ENCODE measurements around the gene NUDT9. TPM values are rescaled to one million over a fixed set of nuclear protein-coding genes. Genes with fewer than 3 reads are reported as not detected.

Gene NUDT9
- total and polyA plus RNA-seq, 8 donors: 22.1 to 64.4 (median 30.3) TPM

DNA sequence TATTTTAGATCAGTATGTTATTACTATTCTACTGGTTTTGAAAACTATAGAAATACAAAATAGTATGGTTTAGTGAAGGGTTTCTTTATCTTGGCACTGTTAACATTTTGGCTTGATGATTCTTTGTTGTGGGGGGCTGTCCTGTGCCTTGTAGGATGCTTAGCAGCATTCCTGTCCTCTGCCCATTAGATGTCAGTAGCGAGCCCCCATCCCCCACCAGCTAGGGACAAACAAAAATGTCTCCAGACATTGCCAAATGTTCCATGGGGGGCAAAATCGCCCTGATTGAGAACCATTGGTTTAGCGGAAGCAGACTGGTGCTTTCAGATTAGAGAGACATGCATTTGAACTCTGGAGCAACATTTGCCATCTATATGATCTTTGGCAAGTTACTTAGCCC is 83.5 kb downstream of the NUDT9 start:
- intact Hi-C loops (cut with DNase I): no loop called here
- Histone ChIP-seq H3K36me3 (no peaks in the 10 kb centered on the region), H3K4me3 (no peak overlapping the region), H3K27me3 (no peaks in the 10 kb centered on the region), H3K4me1 (peaks cover 0 to 7% (median 0%) of the 10 kb centered on the region in 3 donors), H3K9me3 (no peaks in the 10 kb centered on the region), H3K27ac (no peak overlapping the region)
- ATAC-seq: no peak
- 64 to 71% methylated on average over 3 of the region's 3 CpGs for WGBS, 2 donors
- FAIRE-seq: no peak
- TF ChIP-seq, protein P1, sequence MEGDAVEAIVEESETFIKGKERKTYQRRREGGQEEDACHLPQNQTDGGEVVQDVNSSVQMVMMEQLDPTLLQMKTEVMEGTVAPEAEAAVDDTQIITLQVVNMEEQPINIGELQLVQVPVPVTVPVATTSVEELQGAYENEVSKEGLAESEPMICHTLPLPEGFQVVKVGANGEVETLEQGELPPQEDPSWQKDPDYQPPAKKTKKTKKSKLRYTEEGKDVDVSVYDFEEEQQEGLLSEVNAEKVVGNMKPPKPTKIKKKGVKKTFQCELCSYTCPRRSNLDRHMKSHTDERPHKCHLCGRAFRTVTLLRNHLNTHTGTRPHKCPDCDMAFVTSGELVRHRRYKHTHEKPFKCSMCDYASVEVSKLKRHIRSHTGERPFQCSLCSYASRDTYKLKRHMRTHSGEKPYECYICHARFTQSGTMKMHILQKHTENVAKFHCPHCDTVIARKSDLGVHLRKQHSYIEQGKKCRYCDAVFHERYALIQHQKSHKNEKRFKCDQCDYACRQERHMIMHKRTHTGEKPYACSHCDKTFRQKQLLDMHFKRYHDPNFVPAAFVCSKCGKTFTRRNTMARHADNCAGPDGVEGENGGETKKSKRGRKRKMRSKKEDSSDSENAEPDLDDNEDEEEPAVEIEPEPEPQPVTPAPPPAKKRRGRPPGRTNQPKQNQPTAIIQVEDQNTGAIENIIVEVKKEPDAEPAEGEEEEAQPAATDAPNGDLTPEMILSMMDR (IDR thresholded peaks at IDR 0.05): no peak
- no peak for DNase-seq

DNA sequence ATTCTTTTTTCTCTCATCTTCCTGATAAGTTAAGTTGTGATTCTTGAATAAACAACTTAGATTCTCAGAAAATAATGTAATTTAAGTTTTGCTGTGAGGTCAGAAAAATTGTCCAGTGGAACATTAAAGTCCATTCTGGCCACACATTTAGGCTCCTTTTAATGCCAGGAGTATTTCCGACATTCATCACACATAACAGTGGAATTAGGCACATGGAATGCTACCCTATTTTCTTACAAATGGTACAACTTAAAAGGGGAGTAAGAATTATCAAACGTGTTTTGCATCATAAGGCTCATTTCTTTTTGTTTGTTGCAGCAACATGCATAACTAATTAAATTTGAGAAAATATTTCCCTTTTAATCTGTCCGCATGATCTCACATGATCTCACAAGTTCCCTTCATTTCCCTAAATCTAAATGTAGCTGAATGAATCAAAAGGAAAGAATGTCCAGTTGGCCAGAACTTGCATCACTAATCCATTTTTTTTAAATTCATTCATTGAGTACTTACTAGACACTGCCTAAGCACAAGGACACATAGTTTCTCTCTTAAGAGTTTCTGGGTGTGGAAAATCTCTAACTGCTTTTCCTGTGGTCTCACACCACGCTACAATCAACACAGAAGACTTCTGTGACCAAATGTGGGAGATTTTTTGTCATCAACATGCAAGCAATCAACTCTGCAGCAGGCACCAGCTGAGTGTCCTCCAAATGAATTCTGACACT is 84.8 kb downstream of the NUDT9 start:
- Histone ChIP-seq H3K27ac (peak overlapping the region in 1 of 4 donors; percentile 12), H3K4me1 (peaks cover 0 to 5% (median 0%) of the 10 kb centered on the region in 3 donors), H3K9me3 (no peaks in the 10 kb centered on the region), H3K4me3 (no peak overlapping the region), H3K27me3 (no peaks in the 10 kb centered on the region), H3K36me3 (no peaks in the 10 kb centered on the region)
- WGBS, 2 donors: 61 to 72% methylated on average over 4 of the region's 4 CpGs
- FAIRE-seq (no peak), ATAC-seq (peak in 2 of 4 donors; percentile 43 to 49), DNase-seq (no peak)
- TF ChIP-seq, protein P1 (IDR thresholded peaks at IDR 0.05): no peak
- intact Hi-C loops (cut with DNase I): no loop called here

Other genes with a start within 250 kb of the NUDT9 start
- 1 to 10 TPM; 4.0 to 9.8 (median 6.0) TPM for gene KLHL8, start 202.0 kb upstream of the NUDT9 start, total RNA-seq
- gene KLHL8, start 202.0 kb upstream of the NUDT9 start, polyA plus RNA-seq: 1 to 10 TPM; 1.7 to 3.4 TPM
- 1 to 10 TPM in 1 of 6 donors, under 1 TPM in 5; 0.24 to 2.7 (median 0.53) TPM for gene HSD17B13, start 99.7 kb upstream of the NUDT9 start, total RNA-seq
- gene HSD17B13, start 99.7 kb upstream of the NUDT9 start, polyA plus RNA-seq: under 1 TPM; 0.75 to 0.84 TPM
- gene HSD17B11, start 31.4 kb upstream of the NUDT9 start, total RNA-seq: 10 to 100 TPM; 20.0 to 53.5 (median 34.8) TPM
- gene HSD17B11, start 31.4 kb upstream of the NUDT9 start, polyA plus RNA-seq: 10 to 100 TPM; 31.1 to 43.7 TPM
- 10 to 100 TPM; 19.6 to 77.0 (median 37.2) TPM for gene SPARCL1, start 106.8 kb downstream of the NUDT9 start, total RNA-seq
- 10 to 100 TPM; 21.7 to 39.1 TPM for gene SPARCL1, start 106.8 kb downstream of the NUDT9 start, polyA plus RNA-seq
- not detected for gene DSPP, start 186.0 kb downstream of the NUDT9 start, total RNA-seq
- gene DSPP, start 186.0 kb downstream of the NUDT9 start, polyA plus RNA-seq: not detected
- not detected for gene DMP1, start 227.7 kb downstream of the NUDT9 start, total RNA-seq
- gene DMP1, start 227.7 kb downstream of the NUDT9 start, polyA plus RNA-seq: under 1 TPM in 1 of 2 donors, not detected in 1; 0.02 TPM